SK-N-SH treated with all-trans-retinoic acid at 6 μM for 48 hours (cell line): Measurements from ENCODE around the gene EPB41L4A.

ENCODE experiments used
- BACH2 ChIP-seq: fragments of 250-450 bp; sonication (Bioruptor Pico); IDR thresholded peaks from 2 replicates; pipeline ENCODE4 v1.9.0; 2021; ENCODE audit warnings: mild to moderate bottlenecking, borderline replicate concordance
- GLIS3 ChIP-seq: fragments of 250-450 bp; sonication (Bioruptor Pico); IDR thresholded peaks from 2 replicates; pipeline ENCODE4 v1.5.0; 2020; ENCODE audit warnings: mild to moderate bottlenecking, moderate library complexity
- ISL1 ChIP-seq: fragments of 250-450 bp; sonication (Bioruptor Pico); IDR thresholded peaks from 2 replicates; pipeline ENCODE4 v2.1.2; 2022; ENCODE audit warnings: mild to moderate bottlenecking, moderate library complexity
- RARB ChIP-seq: fragments of 250-450 bp; sonication (Bioruptor Pico); IDR thresholded peaks from 2 replicates; pipeline ENCODE4 v1.8.0; 2021; ENCODE audit warnings: mild to moderate bottlenecking, moderate library complexity
- SNAI2 ChIP-seq: fragments of 250-450 bp; sonication (Bioruptor Pico); IDR thresholded peaks from 2 replicates; pipeline ENCODE4 v1.5.0; 2020; ENCODE audit warnings: mild to moderate bottlenecking, moderate library complexity
- TCF4 ChIP-seq: fragments of 250-450 bp; sonication (Bioruptor Pico); IDR thresholded peaks from 2 replicates; pipeline ENCODE4 v1.8.0; 2021; ENCODE audit warnings: mild to moderate bottlenecking, moderate library complexity, borderline replicate concordance
- ZNF565 ChIP-seq: fragments of 450-650 bp; formaldehyde crosslinking; conservative IDR thresholded peaks from 2 replicates; pipeline ENCODE4 v1.5.0; 2020; ENCODE audit warnings: low read depth, mild to moderate bottlenecking, moderate library complexity
- TF ChIP-seq, protein P1 (sequence below): fragments of 250-450 bp; sonication (Bioruptor Pico); IDR thresholded peaks from 2 replicates; pipeline ENCODE4 v1.8.0; 2020; ENCODE audit warnings: mild to moderate bottlenecking, moderate library complexity, borderline replicate concordance

DNA sequence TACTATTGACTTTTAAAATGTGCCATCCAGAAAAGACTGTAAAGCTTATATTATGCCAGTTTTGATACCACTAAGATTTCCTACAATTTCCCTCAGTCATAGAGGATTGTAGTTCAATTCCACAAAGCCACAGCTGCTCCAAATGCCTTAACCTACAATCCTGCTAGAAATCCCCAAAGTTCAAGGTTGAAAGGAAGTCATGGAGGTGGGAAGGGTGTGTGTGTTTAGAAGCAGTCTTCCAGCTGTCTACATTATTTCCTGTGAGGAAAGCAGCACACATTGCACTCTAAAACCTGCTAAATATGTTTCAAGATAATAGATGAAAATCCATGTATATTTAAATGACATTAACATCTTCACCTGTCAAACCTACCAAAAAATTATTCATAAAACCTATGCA, 11.8 kb downstream of the EPB41L4A start:
- TF ChIP-seq GLIS3 (CRISPR knock-in tag) (no peak), TCF4 (CRISPR knock-in tag) (no peak), RARB (CRISPR knock-in tag) (no peak), ZNF565 (no peak), ISL1 (no peak), SNAI2 (CRISPR knock-in tag) (no peak), BACH2 (CRISPR knock-in tag) (no peak)
- TF ChIP-seq, protein P1, sequence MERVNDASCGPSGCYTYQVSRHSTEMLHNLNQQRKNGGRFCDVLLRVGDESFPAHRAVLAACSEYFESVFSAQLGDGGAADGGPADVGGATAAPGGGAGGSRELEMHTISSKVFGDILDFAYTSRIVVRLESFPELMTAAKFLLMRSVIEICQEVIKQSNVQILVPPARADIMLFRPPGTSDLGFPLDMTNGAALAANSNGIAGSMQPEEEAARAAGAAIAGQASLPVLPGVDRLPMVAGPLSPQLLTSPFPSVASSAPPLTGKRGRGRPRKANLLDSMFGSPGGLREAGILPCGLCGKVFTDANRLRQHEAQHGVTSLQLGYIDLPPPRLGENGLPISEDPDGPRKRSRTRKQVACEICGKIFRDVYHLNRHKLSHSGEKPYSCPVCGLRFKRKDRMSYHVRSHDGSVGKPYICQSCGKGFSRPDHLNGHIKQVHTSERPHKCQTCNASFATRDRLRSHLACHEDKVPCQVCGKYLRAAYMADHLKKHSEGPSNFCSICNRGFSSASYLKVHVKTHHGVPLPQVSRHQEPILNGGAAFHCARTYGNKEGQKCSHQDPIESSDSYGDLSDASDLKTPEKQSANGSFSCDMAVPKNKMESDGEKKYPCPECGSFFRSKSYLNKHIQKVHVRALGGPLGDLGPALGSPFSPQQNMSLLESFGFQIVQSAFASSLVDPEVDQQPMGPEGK (CRISPR knock-in tag) = no peak
